ENCODE results near the gene CD1D. TPM values are rescaled to one million over a fixed set of nuclear protein-coding genes. Genes with fewer than 3 reads are reported as not detected.

CD1D gene
- polyA plus RNA-seq, 1 of the 3 experiments (the other 2 are of a cell fraction): not detected

DNA sequence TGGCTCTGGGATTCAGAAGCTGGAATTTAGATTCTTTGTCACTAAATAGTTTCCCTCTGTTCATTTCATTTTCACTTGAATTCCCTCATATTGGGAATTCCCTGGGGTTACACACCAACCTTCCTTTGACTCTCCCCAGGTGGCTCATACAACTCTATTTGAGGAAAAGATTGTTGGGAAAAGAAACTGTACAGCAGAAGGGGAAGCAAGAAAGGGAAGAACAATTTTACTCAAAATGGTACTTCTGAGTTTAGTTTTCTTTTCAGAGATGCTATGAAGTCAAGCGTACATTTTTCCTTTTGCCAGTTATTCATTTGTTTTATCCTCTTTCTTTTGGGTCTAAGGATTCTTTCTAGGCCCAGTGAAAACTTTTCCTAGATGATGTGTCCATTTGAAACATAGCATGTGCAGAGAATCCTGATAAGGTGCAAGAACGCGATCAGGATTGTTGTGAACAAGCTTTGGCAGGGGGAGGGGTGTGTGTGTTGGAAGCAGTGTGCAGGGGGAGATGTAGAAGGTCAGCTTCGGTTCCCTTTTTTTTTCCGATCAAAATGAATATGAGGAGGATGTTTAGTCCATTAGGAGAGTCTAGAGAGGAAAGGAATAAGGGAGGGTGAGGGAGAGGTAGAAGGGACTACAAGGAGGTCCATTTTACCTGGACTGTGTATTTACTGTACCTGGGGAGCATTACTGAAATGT is 26.8 kb upstream of the CD1D start:
- ChIA-PET POLR2A (no interaction called here), CTCF (no interaction called here)
- Histone ChIP-seq H3K4me1 (ENCODE audit: control insufficient read depth in 1 of 2, insufficient read depth in 2 of 2, low read depth in 1 of 2, low read length in 1 of 2) (peaks cover 0 to 8% of the 10 kb centered on the region in 2 experiments; a peak in 2 of 4 replicates), H3K9ac (no peak overlapping the region), H3K27me3 (ENCODE audit: insufficient read depth) (peaks cover 23% of the 10 kb centered on the region; the same call in 1 of the 2 replicates), H3F3A (replicated peaks; ENCODE audit: insufficient read depth) (no peaks in the 10 kb centered on the region), H3K4me3 (ENCODE audit: low read depth in 2 of 2, low read length in 1 of 2) (no peak overlapping the region), H3K9me2 (no peaks in the 10 kb centered on the region), H3K27ac (ENCODE audit: low read depth in 2 of 2, low read length in 1 of 2) (no peak overlapping the region), H2AFZ (ENCODE audit: low read depth) (no peak overlapping the region), H3K36me3 (replicated peaks in 1 of 2; ENCODE audit: control insufficient read depth in 1 of 2, insufficient read depth in 2 of 2, low read length in 1 of 2) (no peaks in the 10 kb centered on the region), H3K9me3 (no peaks in the 10 kb centered on the region), H3K4me2 (no peak overlapping the region), H4K20me1 (ENCODE audit: insufficient read depth) (no peaks in the 10 kb centered on the region), H3K79me2 (ENCODE audit: insufficient read depth) (no peaks in the 10 kb centered on the region)
- TF ChIP-seq SMC3 (IDR thresholded peaks at IDR 0.05; ENCODE audit: low read depth, low read length): no peak
- 13% methylated on average over 5 of the region's 5 CpGs for WGBS (ENCODE audit: low lambda C conversion rate)
- DNase-seq: no peak

DNA sequence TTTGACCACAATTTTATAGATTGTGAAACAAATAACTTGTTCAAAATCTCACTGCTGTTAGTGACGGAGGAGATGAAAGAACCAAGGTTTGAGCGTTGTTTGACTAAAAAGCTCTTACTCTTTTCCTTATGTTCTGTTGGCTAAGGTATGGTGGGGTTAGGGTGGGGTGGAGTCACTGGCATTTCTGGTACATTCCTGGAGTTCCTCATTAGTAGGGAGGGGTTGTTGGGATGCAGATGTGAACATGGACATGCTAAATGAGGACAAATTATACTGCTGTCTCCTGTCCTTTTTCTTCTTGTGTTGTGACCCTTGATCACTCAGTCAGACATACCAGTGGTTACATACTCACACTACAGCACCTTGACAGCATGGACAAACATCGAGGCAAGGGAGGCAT is 26.2 kb upstream of the CD1D start:
- Histone ChIP-seq H3K9me3 (no peaks in the 10 kb centered on the region), H3K27ac (ENCODE audit: low read depth in 2 of 2, low read length in 1 of 2) (no peak overlapping the region), H3K9me2 (no peaks in the 10 kb centered on the region), H3K4me3 (ENCODE audit: low read depth in 2 of 2, low read length in 1 of 2) (no peak overlapping the region), H3K27me3 (ENCODE audit: insufficient read depth) (peaks cover 28% of the 10 kb centered on the region; the same call in 1 of the 2 replicates), H3K9ac (no peak overlapping the region), H2AFZ (ENCODE audit: low read depth) (no peak overlapping the region), H3F3A (replicated peaks; ENCODE audit: insufficient read depth) (no peaks in the 10 kb centered on the region), H3K4me1 (ENCODE audit: control insufficient read depth in 1 of 2, insufficient read depth in 2 of 2, low read depth in 1 of 2, low read length in 1 of 2) (peaks cover 0 to 4% of the 10 kb centered on the region in 2 experiments; a peak in 2 of 4 replicates), H3K4me2 (no peak overlapping the region), H4K20me1 (ENCODE audit: insufficient read depth) (no peaks in the 10 kb centered on the region), H3K79me2 (ENCODE audit: insufficient read depth) (no peaks in the 10 kb centered on the region), H3K36me3 (replicated peaks in 1 of 2; ENCODE audit: control insufficient read depth in 1 of 2, insufficient read depth in 2 of 2, low read length in 1 of 2) (no peaks in the 10 kb centered on the region)
- 30% methylated on average over 3 of the region's 3 CpGs for WGBS (ENCODE audit: low lambda C conversion rate)
- DNase-seq: no peak
- ChIA-PET POLR2A (no interaction called here), CTCF (no interaction called here)
- TF ChIP-seq, protein P1, sequence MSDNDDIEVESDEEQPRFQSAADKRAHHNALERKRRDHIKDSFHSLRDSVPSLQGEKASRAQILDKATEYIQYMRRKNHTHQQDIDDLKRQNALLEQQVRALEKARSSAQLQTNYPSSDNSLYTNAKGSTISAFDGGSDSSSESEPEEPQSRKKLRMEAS (IDR thresholded peaks at IDR 0.05; ENCODE audit: low read depth): no peak
- TF ChIP-seq, protein P2, sequence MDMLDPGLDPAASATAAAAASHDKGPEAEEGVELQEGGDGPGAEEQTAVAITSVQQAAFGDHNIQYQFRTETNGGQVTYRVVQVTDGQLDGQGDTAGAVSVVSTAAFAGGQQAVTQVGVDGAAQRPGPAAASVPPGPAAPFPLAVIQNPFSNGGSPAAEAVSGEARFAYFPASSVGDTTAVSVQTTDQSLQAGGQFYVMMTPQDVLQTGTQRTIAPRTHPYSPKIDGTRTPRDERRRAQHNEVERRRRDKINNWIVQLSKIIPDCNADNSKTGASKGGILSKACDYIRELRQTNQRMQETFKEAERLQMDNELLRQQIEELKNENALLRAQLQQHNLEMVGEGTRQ (IDR thresholded peaks at IDR 0.05; ENCODE audit: borderline replicate concordance, low read depth, low read length): no peak
- TF ChIP-seq TCF12 (IDR thresholded peaks at IDR 0.05) (no peak), YY1 (IDR thresholded peaks at IDR 0.05; ENCODE audit: low read depth) (no peak), ELF1 (IDR thresholded peaks at IDR 0.05) (no peak), FOXJ3 (CRISPR knock-in tag; IDR thresholded peaks at IDR 0.05) (no peak), FOSL2 (IDR thresholded peaks at IDR 0.05; ENCODE audit: borderline replicate concordance, low read depth) (no peak), RAD21 (IDR thresholded peaks at IDR 0.05; ENCODE audit: low read length) (no peak), GATA2 (CRISPR knock-in tag; IDR thresholded peaks at IDR 0.05) (no peak), MEF2A (IDR thresholded peaks at IDR 0.05; ENCODE audit: borderline replicate concordance, low read depth) (no peak), MXI1 (IDR thresholded peaks at IDR 0.05; ENCODE audit: low read depth, low read length) (no peak), TEAD4 (IDR thresholded peaks at IDR 0.05; ENCODE audit: borderline replicate concordance, insufficient read depth) (no peak), NRF1 (IDR thresholded peaks at IDR 0.05; ENCODE audit: low read depth, low read length) (no peak), SIN3A (IDR thresholded peaks at IDR 0.05; ENCODE audit: borderline replicate concordance, low read depth, low read length) (no peak), RFX5 (IDR thresholded peaks at IDR 0.05; ENCODE audit: low read length) (no peak), EZH2phosphoT487 (IDR thresholded peaks at IDR 0.05; ENCODE audit: borderline replicate concordance, low read depth) (no peak)
- TF ChIP-seq, protein P3, sequence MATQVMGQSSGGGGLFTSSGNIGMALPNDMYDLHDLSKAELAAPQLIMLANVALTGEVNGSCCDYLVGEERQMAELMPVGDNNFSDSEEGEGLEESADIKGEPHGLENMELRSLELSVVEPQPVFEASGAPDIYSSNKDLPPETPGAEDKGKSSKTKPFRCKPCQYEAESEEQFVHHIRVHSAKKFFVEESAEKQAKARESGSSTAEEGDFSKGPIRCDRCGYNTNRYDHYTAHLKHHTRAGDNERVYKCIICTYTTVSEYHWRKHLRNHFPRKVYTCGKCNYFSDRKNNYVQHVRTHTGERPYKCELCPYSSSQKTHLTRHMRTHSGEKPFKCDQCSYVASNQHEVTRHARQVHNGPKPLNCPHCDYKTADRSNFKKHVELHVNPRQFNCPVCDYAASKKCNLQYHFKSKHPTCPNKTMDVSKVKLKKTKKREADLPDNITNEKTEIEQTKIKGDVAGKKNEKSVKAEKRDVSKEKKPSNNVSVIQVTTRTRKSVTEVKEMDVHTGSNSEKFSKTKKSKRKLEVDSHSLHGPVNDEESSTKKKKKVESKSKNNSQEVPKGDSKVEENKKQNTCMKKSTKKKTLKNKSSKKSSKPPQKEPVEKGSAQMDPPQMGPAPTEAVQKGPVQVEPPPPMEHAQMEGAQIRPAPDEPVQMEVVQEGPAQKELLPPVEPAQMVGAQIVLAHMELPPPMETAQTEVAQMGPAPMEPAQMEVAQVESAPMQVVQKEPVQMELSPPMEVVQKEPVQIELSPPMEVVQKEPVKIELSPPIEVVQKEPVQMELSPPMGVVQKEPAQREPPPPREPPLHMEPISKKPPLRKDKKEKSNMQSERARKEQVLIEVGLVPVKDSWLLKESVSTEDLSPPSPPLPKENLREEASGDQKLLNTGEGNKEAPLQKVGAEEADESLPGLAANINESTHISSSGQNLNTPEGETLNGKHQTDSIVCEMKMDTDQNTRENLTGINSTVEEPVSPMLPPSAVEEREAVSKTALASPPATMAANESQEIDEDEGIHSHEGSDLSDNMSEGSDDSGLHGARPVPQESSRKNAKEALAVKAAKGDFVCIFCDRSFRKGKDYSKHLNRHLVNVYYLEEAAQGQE (IDR thresholded peaks at IDR 0.05; ENCODE audit: low read depth, low read length): no peak

Measured in SK-N-SH (cell line).